GM23338 (cell line): ENCODE data around the gene PCNX3. TPM values are rescaled to one million over a fixed set of nuclear protein-coding genes. Genes with fewer than 3 reads are reported as not detected.

Experiments
- ATAC-seq: fragments of 200-7000 bp; cut with Tn5 transposase; 3 replicates; pipeline ENCODE4 v1.9.1; 2020
- DNase-seq: peaks from one replicate; pipeline ENCODE4 v3.0.0-alpha.2; 2015; ENCODE audit warnings: low spot score
- H2AFZ ChIP-seq: fragments of 200-600 bp; sonication (generic); 2 replicates; pipeline ENCODE4 v1.8.0; 2016; ENCODE audit warnings: antibody characterized with exemption, mild to moderate bottlenecking, moderate library complexity
- H3F3A ChIP-seq: fragments of 200-600 bp; sonication (generic); replicated peaks from 2 replicates; pipeline ENCODE4 v1.8.0; 2017; ENCODE audit warnings: antibody characterized with exemption, mixed run types, low read depth
- H3K27ac ChIP-seq: fragments of 200-600 bp; sonication (generic); 2 replicates; pipeline ENCODE4 v1.6.1; 2016; ENCODE audit warnings: low read depth
- H3K27me3 ChIP-seq: fragments of 200-600 bp; sonication (generic); 2 replicates; pipeline ENCODE4 v1.8.0; 2016; ENCODE audit warnings: mild to moderate bottlenecking, mixed run types, moderate library complexity; ENCODE audit not compliant: insufficient read depth
- H3K36me3 ChIP-seq: fragments of 200-600 bp; sonication (generic); 2 replicates; pipeline ENCODE4 v1.8.0; 2016; ENCODE audit warnings: mild to moderate bottlenecking; ENCODE audit not compliant: insufficient read depth
- H3K4me1 ChIP-seq: fragments of 200-600 bp; sonication (generic); 2 replicates; pipeline ENCODE4 v1.8.0; 2016; ENCODE audit warnings: mild to moderate bottlenecking, moderate library complexity; ENCODE audit not compliant: insufficient read depth
- H3K4me2 ChIP-seq: fragments of 200-600 bp; sonication (generic); 2 replicates; pipeline ENCODE4 v1.7.1; 2017; ENCODE audit warnings: mixed run types
- H3K4me3 ChIP-seq: fragments of 200-600 bp; sonication (generic); 2 replicates; pipeline ENCODE4 v1.6.1; 2016; ENCODE audit warnings: mixed run types
- H3K79me2 ChIP-seq: fragments of 200-600 bp; sonication (generic); replicated peaks from 2 replicates; pipeline ENCODE4 v1.8.0; 2017; ENCODE audit warnings: mild to moderate bottlenecking; ENCODE audit not compliant: insufficient read depth
- H3K9me2 ChIP-seq: fragments of 200-600 bp; sonication (generic); 2 replicates; pipeline ENCODE4 v1.8.0; 2017; ENCODE audit not compliant: insufficient read depth
- H4K20me1 ChIP-seq: fragments of 200-600 bp; sonication (generic); replicated peaks from 2 replicates; pipeline ENCODE4 v1.8.0; 2017; ENCODE audit warnings: mild to moderate bottlenecking; ENCODE audit not compliant: insufficient read depth
- H3K27ac Mint-ChIP-seq: 2 replicates; pipeline ENCODE4 v1.8.0; 2020; ENCODE audit warnings: inconsistent platforms, mild to moderate bottlenecking, moderate library complexity, mixed read lengths
- H3K27me3 Mint-ChIP-seq: 3 replicates; pipeline ENCODE4 v1.8.0; 2022; ENCODE audit warnings: low read depth, mild to moderate bottlenecking, moderate library complexity, mixed read lengths, inconsistent platforms; ENCODE audit not compliant: insufficient read depth, poor library complexity
- H3K36me3 Mint-ChIP-seq: 3 replicates; pipeline ENCODE4 v1.8.0; 2021; ENCODE audit warnings: low read depth, mild to moderate bottlenecking, inconsistent platforms, moderate library complexity, mixed read lengths
- H3K4me1 Mint-ChIP-seq: 3 replicates; pipeline ENCODE4 v1.8.0; 2020; ENCODE audit warnings: mild to moderate bottlenecking, inconsistent platforms, mixed read lengths
- H3K4me3 Mint-ChIP-seq: 3 replicates; pipeline ENCODE4 v1.8.0; 2021; ENCODE audit warnings: moderate library complexity, mild to moderate bottlenecking, inconsistent platforms, mixed read lengths
- H3K9me3 Mint-ChIP-seq: 3 replicates; pipeline ENCODE4 v1.8.0; 2020; ENCODE audit warnings: moderate library complexity, mild to moderate bottlenecking, inconsistent platforms, mixed read lengths
- CREB1 ChIP-seq: fragments of 250-450 bp; sonication (Bioruptor Pico); IDR thresholded peaks from 2 replicates; pipeline ENCODE4 v1.5.0; 2020; ENCODE audit warnings: low read depth, mild to moderate bottlenecking, moderate library complexity
- CTCF ChIP-seq, 2 experiments: fragments of 200-600 bp in 1 of 2; sonication (generic) in 1 of 2; conservative IDR thresholded peaks; 2 replicates each; pipeline versions ENCODE4 v1.5.1 to v1.6.1; 2016 to 2017; ENCODE audit warnings: antibody characterized with exemption in 2 of 2, low read depth in 2 of 2, mild to moderate bottlenecking in 2 of 2, moderate library complexity in 1 of 2
- EZH2 ChIP-seq: fragments of 200-600 bp; sonication (generic); IDR thresholded peaks from one replicate; pipeline ENCODE4 v1.8.0; 2017; ENCODE audit warnings: antibody characterized with exemption, mild to moderate bottlenecking, low read depth; ENCODE audit not compliant: unreplicated experiment
- EZH2phosphoT487 ChIP-seq: fragments of 200-600 bp; sonication (generic); IDR thresholded peaks from one replicate; pipeline ENCODE4 v1.8.1; 2018; ENCODE audit warnings: antibody characterized with exemption; ENCODE audit not compliant: unreplicated experiment
- JUNB ChIP-seq: IDR thresholded peaks from one replicate; pipeline ENCODE4 v1.6.1; 2016; ENCODE audit warnings: antibody characterized with exemption; ENCODE audit not compliant: unreplicated experiment
- NANOG ChIP-seq: IDR thresholded peaks from 2 replicates; pipeline ENCODE4 v1.6.1; 2016; ENCODE audit warnings: antibody characterized with exemption, borderline replicate concordance
- POLR2AphosphoS5 ChIP-seq: IDR thresholded peaks from 2 replicates; pipeline ENCODE4 v1.6.1; 2016; ENCODE audit warnings: antibody characterized with exemption, low read depth
- STAT1 ChIP-seq: IDR thresholded peaks from one replicate; pipeline ENCODE4 v1.6.1; 2016; ENCODE audit warnings: antibody characterized with exemption; ENCODE audit not compliant: unreplicated experiment
- ZNF114 ChIP-seq: fragments of 250-450 bp; sonication (Bioruptor Pico); IDR thresholded peaks from 2 replicates; pipeline ENCODE4 v1.5.0; 2020; ENCODE audit warnings: mild to moderate bottlenecking, moderate library complexity
- ZNF331 ChIP-seq: fragments of 250-450 bp; sonication (Bioruptor Pico); IDR thresholded peaks from 2 replicates; pipeline ENCODE4 v1.5.0; 2020; ENCODE audit warnings: low read depth, mild to moderate bottlenecking, moderate library complexity
- polyA plus RNA-seq: library from polyadenylated mRNA; unstranded; fragments of >200 nt; fragmentation: Nextera tagmentation; extraction: Ambion mirVana; gene quantifications from 2 replicates; pipeline ENCODE4 v1.2.1, GENCODE V29; 2016
- total RNA-seq: library from RNA; depleted of rRNA; stranded (reverse); fragments of >200 nt; shearing (Covaris generic); gene quantifications from 2 replicates; pipeline ENCODE4 v1.2.3, GENCODE V29; 2014
- TF ChIP-seq, protein P1 (sequence below): IDR thresholded peaks from one replicate; pipeline ENCODE4 v1.6.1; 2018; ENCODE audit warnings: antibody characterized with exemption; ENCODE audit not compliant: unreplicated experiment
- TF ChIP-seq, protein P2 (sequence below): fragments of 250-450 bp; sonication (Bioruptor Pico); IDR thresholded peaks from 2 replicates; pipeline ENCODE4 v1.5.0; 2020; ENCODE audit warnings: mild to moderate bottlenecking, moderate library complexity
- TF ChIP-seq, protein P3 (sequence below): IDR thresholded peaks from 2 replicates; pipeline ENCODE4 v1.6.1; 2016; ENCODE audit warnings: antibody characterized with exemption

The PCNX3 gene
- total and polyA plus RNA-seq, 2 experiments from 2014 or later = 8.7 to 52.2 TPM

- H3K36me3 ChIP-seq = peaks cover 20% of the 10 kb centered on the region; the same call in 1 of the 2 replicates
- Mint-ChIP-seq H3K9me3 (no peaks in the 10 kb centered on the region), H3K4me1 (peaks cover 12% of the 10 kb centered on the region), H3K4me3 (no peak overlapping the region; the same call in 2 of the 3 replicates), H3K27me3 (peaks cover 12% of the 10 kb centered on the region), H3K36me3 (peaks cover 70% of the 10 kb centered on the region), H3K27ac (no peak overlapping the region)
- DNase-seq (no peak), ATAC-seq (no peak)
- no peaks in the 10 kb centered on the region for H3K27me3 ChIP-seq
- H3K9me2 ChIP-seq = no peaks in the 10 kb centered on the region
- H3F3A ChIP-seq = peaks cover 15% of the 10 kb centered on the region
- no peak overlapping the region for H2AFZ ChIP-seq
- H3K4me2 ChIP-seq = no peak overlapping the region
- no peak overlapping the region for H3K4me3 ChIP-seq
- TF ChIP-seq NANOG (no peak), ZNF331 (no peak), ZNF114 (CRISPR knock-in tag) (no peak), EZH2phosphoT487 (no peak), EZH2 (no peak), POLR2AphosphoS5 (no peak), JUNB (no peak), CREB1 (no peak), STAT1 (no peak), CTCF (conservative IDR thresholded peaks at IDR 0.05; ENCODE audit: low read depth in 2 of 2) (no peak)
- TF ChIP-seq, protein P1, sequence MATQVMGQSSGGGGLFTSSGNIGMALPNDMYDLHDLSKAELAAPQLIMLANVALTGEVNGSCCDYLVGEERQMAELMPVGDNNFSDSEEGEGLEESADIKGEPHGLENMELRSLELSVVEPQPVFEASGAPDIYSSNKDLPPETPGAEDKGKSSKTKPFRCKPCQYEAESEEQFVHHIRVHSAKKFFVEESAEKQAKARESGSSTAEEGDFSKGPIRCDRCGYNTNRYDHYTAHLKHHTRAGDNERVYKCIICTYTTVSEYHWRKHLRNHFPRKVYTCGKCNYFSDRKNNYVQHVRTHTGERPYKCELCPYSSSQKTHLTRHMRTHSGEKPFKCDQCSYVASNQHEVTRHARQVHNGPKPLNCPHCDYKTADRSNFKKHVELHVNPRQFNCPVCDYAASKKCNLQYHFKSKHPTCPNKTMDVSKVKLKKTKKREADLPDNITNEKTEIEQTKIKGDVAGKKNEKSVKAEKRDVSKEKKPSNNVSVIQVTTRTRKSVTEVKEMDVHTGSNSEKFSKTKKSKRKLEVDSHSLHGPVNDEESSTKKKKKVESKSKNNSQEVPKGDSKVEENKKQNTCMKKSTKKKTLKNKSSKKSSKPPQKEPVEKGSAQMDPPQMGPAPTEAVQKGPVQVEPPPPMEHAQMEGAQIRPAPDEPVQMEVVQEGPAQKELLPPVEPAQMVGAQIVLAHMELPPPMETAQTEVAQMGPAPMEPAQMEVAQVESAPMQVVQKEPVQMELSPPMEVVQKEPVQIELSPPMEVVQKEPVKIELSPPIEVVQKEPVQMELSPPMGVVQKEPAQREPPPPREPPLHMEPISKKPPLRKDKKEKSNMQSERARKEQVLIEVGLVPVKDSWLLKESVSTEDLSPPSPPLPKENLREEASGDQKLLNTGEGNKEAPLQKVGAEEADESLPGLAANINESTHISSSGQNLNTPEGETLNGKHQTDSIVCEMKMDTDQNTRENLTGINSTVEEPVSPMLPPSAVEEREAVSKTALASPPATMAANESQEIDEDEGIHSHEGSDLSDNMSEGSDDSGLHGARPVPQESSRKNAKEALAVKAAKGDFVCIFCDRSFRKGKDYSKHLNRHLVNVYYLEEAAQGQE = no peak
- TF ChIP-seq, protein P2, sequence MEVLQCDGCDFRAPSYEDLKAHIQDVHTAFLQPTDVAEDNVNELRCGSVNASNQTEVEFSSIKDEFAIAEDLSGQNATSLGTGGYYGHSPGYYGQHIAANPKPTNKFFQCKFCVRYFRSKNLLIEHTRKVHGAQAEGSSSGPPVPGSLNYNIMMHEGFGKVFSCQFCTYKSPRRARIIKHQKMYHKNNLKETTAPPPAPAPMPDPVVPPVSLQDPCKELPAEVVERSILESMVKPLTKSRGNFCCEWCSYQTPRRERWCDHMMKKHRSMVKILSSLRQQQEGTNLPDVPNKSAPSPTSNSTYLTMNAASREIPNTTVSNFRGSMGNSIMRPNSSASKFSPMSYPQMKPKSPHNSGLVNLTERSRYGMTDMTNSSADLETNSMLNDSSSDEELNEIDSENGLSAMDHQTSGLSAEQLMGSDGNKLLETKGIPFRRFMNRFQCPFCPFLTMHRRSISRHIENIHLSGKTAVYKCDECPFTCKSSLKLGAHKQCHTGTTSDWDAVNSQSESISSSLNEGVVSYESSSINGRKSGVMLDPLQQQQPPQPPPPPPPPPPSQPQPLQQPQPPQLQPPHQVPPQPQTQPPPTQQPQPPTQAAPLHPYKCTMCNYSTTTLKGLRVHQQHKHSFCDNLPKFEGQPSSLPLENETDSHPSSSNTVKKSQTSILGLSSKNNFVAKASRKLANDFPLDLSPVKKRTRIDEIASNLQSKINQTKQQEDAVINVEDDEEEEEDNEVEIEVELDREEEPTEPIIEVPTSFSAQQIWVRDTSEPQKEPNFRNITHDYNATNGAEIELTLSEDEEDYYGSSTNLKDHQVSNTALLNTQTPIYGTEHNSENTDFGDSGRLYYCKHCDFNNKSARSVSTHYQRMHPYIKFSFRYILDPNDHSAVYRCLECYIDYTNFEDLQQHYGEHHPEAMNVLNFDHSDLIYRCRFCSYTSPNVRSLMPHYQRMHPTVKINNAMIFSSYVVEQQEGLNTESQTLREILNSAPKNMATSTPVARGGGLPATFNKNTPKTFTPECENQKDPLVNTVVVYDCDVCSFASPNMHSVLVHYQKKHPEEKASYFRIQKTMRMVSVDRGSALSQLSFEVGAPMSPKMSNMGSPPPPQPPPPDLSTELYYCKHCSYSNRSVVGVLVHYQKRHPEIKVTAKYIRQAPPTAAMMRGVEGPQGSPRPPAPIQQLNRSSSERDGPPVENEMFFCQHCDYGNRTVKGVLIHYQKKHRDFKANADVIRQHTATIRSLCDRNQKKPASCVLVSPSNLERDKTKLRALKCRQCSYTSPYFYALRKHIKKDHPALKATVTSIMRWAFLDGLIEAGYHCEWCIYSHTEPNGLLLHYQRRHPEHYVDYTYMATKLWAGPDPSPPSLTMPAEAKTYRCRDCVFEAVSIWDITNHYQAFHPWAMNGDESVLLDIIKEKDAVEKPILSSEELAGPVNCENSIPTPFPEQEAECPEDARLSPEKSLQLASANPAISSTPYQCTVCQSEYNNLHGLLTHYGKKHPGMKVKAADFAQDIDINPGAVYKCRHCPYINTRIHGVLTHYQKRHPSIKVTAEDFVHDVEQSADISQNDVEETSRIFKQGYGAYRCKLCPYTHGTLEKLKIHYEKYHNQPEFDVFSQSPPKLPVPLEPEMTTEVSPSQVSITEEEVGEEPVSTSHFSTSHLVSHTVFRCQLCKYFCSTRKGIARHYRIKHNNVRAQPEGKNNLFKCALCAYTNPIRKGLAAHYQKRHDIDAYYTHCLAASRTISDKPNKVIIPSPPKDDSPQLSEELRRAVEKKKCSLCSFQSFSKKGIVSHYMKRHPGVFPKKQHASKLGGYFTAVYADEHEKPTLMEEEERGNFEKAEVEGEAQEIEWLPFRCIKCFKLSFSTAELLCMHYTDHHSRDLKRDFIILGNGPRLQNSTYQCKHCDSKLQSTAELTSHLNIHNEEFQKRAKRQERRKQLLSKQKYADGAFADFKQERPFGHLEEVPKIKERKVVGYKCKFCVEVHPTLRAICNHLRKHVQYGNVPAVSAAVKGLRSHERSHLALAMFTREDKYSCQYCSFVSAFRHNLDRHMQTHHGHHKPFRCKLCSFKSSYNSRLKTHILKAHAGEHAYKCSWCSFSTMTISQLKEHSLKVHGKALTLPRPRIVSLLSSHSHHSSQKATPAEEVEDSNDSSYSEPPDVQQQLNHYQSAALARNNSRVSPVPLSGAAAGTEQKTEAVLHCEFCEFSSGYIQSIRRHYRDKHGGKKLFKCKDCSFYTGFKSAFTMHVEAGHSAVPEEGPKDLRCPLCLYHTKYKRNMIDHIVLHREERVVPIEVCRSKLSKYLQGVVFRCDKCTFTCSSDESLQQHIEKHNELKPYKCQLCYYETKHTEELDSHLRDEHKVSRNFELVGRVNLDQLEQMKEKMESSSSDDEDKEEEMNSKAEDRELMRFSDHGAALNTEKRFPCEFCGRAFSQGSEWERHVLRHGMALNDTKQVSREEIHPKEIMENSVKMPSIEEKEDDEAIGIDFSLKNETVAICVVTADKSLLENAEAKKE = no peak
- TF ChIP-seq, protein P3, sequence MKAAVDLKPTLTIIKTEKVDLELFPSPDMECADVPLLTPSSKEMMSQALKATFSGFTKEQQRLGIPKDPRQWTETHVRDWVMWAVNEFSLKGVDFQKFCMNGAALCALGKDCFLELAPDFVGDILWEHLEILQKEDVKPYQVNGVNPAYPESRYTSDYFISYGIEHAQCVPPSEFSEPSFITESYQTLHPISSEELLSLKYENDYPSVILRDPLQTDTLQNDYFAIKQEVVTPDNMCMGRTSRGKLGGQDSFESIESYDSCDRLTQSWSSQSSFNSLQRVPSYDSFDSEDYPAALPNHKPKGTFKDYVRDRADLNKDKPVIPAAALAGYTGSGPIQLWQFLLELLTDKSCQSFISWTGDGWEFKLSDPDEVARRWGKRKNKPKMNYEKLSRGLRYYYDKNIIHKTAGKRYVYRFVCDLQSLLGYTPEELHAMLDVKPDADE = no peak
- peaks cover 14% of the 10 kb centered on the region for H3K79me2 ChIP-seq
- no peak overlapping the region for H3K27ac ChIP-seq
- peaks cover 5% of the 10 kb centered on the region; the same call in 1 of the 2 replicates for H4K20me1 ChIP-seq
- H3K4me1 ChIP-seq = peaks cover 7% of the 10 kb centered on the region
Measured at GRCh38 chr11:65657426-65657825, 41.9 kb downstream of the PCNX3 start.
